HG03139 (cell line): ENCODE measurements around the gene GIPC2.
"Not testable (repeated sequence)": the region's sequence is repeated elsewhere in the genome, so short reads cannot be mapped to it uniquely, and the experiment has no call there.

Source experiments
- ATAC-seq: cut with Tn5 transposase; IDR thresholded peaks from one replicate; pipeline ENCODE4 v1.9.1; 2021; ENCODE audit not compliant: unreplicated experiment

The GIPC2 gene

DNA sequence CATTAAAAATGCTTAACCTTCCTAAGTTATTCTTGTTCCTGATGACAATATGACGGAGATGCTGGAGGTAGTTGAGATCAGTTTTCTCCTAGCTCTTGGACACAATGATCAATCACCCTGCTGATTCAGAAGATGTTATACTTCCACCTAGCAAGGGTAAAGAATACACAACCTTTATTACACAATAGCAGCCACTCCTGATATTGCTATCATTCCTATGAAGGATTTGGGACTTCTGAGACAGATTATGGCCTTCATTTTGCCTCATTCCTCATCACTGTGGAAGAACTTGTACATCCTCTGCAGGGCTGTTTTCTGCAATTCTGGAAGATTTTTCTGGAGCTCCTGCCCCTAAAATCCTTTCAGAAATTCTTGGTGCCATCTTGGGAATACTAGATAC is 47.8 kb downstream of the GIPC2 start:
- no peak for ATAC-seq

DNA sequence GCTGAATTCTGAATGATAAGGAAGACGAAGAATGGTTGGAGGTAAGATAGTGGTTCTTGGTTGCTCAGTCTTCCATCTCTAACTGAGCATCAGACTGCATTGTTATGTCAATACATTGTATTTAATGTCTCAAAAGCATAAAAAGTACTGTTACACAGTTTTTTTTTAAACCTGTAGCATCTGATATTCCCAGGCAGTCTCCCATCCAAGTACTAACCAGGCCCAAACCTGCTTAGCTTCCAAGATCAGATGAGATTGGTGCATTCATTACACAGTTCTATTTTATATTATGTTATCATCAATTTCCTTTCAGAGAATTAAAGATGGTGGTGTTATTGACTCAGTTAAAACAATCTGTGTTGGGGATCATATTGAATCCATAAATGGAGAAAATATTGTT is 48.9 kb downstream of the GIPC2 start:
- ATAC-seq: no peak

DNA sequence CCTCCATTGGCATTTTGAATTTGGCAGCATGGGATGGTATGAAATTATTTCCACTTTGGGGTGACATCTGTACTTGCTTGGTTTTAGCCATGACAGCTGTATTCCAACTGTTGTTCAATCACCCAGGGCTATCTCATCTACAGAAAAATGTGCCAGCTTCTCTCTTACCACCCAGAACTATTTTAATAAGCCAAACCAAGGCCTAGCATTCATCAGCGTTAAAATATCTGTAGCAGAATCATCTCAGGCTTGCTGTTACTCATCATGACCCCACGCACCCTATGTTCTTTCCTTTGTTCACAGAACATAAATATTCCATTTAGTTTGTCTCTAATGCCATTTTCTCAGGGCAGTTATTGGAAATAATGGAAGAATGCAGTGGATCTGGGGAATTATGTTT is 49.8 kb downstream of the GIPC2 start:
- no peak for ATAC-seq

GRCh38 chr1:78096017-78096416 is 50.3 kb downstream of the GIPC2 start:
- ATAC-seq: no peak

DNA sequence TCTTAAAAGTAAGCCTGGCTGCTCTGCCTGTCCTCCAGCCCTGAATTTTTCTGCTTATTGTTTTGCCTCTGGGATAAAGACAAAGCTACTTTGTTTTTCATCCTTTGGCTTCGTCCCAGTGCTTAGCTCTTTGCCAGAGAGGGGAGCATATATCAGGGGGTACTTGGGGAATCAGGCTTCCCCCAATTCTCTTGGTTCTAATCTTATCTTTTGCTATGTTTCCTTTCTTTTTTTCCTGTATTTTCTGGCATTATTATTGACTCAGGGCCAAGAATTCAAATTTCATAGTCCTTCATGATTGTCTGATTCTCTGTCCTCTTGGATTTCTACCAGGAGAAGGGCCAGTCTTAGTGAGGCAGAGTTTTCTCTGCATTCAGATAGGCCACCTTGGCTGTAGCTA is 51.2 kb downstream of the GIPC2 start:
- ATAC-seq: no peak

DNA sequence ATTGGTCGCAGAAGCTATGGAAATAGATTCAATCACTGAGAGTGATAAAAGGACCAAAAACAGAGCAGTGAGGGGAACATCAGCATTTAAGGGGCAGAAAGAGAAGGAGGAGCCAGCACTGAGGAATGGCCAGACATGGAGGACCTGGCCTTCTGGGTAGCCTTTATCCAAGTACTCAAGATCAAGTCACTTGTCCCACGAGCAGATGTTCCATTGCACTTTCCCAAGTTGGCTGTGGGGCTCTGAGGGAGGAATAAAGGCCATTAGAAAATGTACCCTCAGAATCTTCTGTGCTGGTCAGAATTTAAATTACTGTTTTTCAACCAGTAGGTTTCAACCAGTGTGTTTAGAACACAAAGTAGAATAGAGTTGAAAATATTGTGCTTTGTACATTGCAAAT is 55.3 kb downstream of the GIPC2 start:
- ATAC-seq: no peak

DNA sequence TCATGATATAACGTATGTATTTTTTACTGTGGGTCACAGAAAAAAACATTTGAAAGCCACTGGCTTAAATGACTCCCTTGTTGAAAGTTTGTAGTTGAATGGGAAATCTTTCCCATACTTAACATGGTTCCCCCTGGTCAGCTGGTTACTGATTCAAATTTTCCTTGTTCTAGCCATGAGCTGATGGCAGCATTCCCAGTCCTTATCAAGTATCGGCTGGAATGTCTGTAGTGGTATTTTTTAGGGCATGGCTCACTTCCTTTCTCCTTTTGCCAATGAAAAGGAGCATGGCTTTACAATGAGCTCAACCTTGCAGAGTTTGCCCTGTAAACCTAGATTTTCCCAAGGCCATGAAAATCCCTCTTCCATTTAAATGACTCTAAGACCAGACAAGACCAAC is 55.7 kb downstream of the GIPC2 start:
- no peak for ATAC-seq

- no peak for ATAC-seq
Measured at GRCh38 chr1:78102082-78102481, 56.3 kb downstream of the GIPC2 start.

GRCh38 chr1:78102916-78103315 is 57.1 kb downstream of the GIPC2 start:
- ATAC-seq: no peak

GRCh38 chr1:78104322-78104721 is 58.6 kb downstream of the GIPC2 start:
- no peak for ATAC-seq

- not testable (repeated sequence) for ATAC-seq
Measured at GRCh38 chr1:78109659-78110058, 63.9 kb downstream of the GIPC2 start.

GRCh38 chr1:78113156-78113916 is 67.6 kb downstream of the GIPC2 start:
- ATAC-seq: no peak

- ATAC-seq: peak; percentile 86
Measured at GRCh38 chr1:78114034-78114956, 68.5 kb downstream of the GIPC2 start.

DNA sequence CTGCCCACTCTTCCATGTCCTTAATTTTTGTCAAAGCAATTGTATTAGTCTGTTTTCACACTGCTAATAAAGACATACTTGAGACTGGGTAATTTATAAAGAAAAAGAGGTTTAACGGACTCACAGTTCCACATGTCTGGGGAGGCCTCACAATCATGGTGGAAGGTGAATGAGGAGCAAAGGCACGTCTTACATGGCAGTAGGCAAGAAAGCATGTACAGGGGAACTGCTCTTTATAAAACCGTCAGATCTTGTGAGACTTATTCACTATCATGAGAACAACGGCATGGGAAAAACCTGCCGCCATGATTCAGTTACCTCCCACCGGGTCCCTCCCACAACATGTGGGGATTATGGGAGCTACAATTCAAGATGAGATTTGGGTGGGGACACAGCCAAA is 74.7 kb downstream of the GIPC2 start:
- not testable (repeated sequence) for ATAC-seq

DNA sequence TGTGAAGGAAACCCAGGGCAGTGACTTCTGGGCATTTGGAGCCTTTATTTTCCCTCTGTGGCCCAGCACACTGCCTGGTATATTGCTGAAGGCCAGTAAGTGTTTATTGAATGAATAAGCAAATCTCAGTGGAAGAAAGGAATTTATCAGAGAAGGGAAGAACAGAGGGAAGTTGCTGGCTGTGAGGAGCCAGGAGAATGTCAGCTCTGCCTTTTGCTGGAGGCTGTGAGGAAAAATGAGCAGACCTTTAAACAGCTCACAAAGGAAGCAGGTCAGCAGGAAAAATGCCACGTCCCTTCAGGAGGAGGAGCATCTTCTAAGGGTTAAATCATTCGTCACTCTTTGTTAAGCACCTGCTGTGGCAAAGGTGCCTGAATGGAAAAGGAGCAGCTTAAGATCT is 75.9 kb downstream of the GIPC2 start:
- ATAC-seq: no peak

GRCh38 chr1:78122389-78122788 is 76.6 kb downstream of the GIPC2 start:
- no peak for ATAC-seq

DNA sequence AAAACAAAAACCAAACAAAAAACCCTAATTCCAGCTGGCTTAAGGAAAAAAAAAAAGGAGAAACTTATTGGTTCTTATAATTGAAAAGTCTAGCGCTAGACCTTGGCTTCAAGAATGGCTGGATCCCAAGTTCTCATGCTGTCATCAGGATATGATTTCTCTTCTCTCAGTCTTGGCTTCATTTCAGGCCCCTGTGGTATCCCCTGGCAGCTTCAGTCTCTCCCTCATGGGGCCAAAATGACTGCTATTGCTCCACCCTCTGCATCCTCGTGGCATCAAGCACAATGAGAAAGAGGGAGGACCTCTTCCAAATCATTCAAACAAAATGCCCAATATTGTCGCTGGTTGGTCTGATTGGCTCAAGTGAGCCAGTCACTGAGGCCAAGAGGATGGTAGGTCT is 80.7 kb downstream of the GIPC2 start:
- no peak for ATAC-seq

GRCh38 chr1:78132174-78132947 is 86.6 kb downstream of the GIPC2 start:
- no peak for ATAC-seq

DNA sequence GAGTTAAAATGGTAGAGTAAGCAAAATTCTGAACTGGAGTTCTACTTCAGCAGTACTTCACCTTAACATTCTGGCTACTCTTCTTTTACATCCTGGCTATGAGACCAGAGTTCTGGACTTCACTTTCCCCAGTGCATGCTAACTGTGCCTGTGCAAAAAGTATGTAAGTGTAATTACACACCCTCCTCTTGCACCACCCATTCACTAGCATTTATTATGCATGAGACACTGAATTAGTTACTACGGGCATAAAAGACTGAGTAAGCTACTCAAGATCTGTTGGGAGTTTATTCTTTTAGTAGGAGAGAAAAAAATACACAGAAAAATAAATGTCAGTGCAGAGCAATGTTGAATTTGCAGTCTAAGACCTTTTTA is 87.2 kb downstream of the GIPC2 start:
- ATAC-seq: no peak

DNA sequence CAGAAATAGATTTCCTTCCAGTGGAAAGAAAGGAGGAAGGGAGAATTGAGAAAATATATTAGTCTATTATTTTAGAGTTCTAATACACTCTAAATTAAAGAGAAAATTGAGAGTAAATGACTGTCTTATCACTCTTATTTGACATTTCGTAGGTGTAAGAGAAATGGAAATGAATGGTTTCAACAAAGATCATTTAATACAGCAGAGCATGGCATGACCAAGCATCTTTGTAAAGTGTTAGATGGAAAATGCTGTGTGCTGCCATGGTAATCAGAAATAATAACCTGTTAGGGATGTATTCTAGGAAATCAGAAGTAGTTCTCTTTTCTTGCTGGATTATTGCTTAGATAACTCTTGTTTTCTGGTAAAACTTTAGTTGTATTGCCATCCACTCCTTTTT is 90.9 kb downstream of the GIPC2 start:
- no peak for ATAC-seq

GRCh38 chr1:78141531-78142231 is 95.9 kb downstream of the GIPC2 start:
- ATAC-seq: no peak
